GM18951 (cell line): Measurements from ENCODE around the gene PAPPA.

Source experiments
- POLR2A ChIP-seq: IDR thresholded peaks from 4 replicates; pipeline ENCODE4 v1.6.1; 2011; ENCODE audit warnings: mild to moderate bottlenecking; ENCODE audit not compliant: insufficient read length, insufficient read depth; ENCODE audit errors: extremely low read depth
- in situ Hi-C: fragments of 300-500 bp; cut with MboI; formaldehyde crosslinking; loops from one replicate; pipeline ENCODE4 v1.12.0; 2022; ENCODE audit warnings: low sequenced_read_pairs, mixed read lengths, inconsistent platforms; ENCODE audit not compliant: unreplicated experiment

PAPPA gene

GRCh38 chr9:116286297-116286696 is 132.7 kb downstream of the PAPPA start:
- in situ Hi-C loops = no loop called here
- no peak for TF ChIP-seq POLR2A

- in situ Hi-C loops = no loop called here
- TF ChIP-seq POLR2A = no peak
Observed at GRCh38 chr9:116287721-116288120, 134.1 kb downstream of the PAPPA start.

DNA sequence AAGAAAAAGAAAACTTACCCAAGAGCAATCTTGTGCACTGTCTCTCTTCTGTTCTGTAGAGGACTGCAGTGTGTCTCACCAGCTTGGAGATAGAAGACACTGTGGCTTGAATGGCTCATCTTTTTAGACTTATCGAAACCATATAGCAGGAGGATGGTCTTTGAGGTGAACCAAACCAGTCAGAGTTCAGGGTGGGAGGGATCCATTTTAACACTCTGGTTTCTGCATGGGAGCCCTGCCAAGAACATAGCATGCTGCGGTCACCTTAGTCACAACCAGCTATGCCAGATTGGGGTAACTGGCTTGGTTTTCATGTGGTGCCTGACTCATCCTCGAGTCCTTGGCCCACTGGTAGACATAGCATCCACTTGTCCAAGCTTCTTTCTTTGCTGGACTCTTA is 135.1 kb downstream of the PAPPA start:
- in situ Hi-C loops = no loop called here
- TF ChIP-seq POLR2A = no peak

DNA sequence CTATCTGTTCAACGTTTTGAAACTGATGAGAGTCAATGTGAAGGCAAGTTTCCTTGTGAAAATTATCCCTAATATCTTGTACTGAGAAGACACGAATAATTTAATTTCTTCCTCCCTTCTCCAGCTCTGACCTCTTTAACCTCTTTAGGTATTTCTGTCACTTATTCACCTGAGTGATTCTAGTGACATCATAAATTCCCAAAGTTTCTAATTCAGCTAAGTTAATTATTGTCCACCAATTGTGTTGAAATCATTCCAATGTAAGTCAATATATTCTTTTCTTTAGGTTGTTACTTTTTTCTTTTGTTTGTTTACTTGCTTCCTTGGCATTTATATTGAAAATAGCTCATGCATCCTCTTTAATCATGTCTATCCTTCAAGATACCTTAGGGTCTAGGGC is 143.8 kb downstream of the PAPPA start:
- TF ChIP-seq POLR2A = no peak
- in situ Hi-C loops = no loop called here

DNA sequence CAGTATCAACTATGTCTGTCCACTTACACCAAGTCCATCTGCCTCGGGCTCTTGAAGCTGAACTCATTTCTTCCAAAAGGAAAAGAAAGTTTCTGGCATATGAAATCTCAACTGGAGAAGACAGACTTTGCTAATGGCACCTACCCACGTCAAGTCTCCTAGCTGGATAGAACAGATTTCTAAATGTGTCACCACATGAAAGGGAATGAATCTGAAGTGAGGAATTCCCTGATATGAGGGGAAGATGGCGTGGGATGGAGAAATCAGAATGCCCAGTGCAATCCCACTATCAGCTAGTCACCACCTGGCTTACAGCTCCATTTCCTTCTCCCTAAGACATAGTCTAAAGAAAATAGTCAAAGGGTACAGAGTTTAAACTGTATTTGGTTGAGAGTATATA is 144.7 kb downstream of the PAPPA start:
- no peak for TF ChIP-seq POLR2A
- in situ Hi-C loops = no loop called here

GRCh38 chr9:116298878-116299391 is 145.3 kb downstream of the PAPPA start:
- in situ Hi-C loops = no loop called here
- TF ChIP-seq POLR2A = no peak

DNA sequence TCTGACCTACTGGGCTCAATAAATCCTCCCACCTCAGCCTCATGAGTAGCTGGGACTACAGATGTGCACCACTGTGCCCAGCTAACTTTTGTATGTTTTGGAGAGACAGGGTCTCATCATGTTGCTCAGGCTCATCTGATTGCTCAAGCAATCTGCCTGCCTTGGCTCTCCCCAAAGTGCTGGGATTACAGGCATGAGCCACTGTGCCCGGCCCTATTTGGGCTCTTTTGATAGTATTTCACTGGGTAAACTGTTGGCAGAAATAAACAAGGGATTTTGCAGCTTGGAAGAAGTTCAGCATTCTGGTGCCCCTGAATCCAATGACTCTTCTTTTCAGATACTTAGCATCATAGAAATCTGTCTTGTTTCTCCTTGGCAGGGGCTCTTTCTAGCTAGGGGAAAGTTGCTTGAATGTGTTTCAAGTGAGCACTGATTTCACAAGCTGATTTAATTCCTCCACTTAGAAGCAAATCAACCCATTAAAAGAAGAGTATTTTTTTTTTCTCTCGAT is 146.8 kb downstream of the PAPPA start:
- in situ Hi-C loops = no loop called here
- TF ChIP-seq POLR2A = no peak

DNA sequence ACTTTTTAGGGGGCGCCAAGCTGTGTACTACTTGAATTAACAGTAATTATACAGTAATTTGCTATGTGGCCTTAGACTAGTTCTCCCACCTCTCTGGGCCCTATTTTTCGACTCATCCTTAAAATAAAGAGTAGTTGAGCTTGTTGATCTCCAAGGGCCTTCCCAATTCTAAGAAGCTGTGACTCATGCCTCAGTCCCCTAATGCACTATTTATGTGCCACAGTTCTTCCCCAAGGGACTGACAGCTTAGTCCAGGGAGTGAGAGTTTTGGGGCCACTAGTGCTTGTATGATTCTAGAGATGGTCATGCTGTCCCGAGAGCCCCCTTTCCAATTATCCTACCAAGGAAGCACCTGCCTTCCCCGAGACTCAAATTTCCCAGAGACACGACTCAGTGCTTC is 149.7 kb downstream of the PAPPA start:
- TF ChIP-seq POLR2A = no peak
- in situ Hi-C loops = no loop called here

GRCh38 chr9:116303886-116304538 is 150.4 kb downstream of the PAPPA start:
- in situ Hi-C loops = no loop called here
- TF ChIP-seq POLR2A = no peak

DNA sequence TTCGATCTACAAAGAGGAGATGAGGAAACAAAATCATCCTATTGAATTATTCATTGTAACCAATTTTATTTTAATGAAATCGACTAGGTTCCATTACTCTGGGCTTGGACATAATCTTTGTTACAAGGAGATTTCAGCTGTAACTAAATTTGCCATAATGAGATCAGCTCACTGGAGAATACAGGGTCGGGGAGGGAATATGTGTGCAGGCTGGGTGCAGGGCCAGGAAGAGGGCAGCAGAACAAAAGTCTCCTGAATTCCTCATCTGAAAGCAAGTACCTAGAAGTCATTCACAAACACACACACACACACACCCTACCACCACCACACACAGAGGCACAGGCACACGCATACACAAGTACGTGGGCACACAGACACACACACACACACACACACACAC is 151.2 kb downstream of the PAPPA start:
- in situ Hi-C loops = no loop called here
- TF ChIP-seq POLR2A = no peak

GRCh38 chr9:116308076-116308475 is 154.5 kb downstream of the PAPPA start:
- TF ChIP-seq POLR2A = no peak
- in situ Hi-C loops = no loop called here

GRCh38 chr9:116309900-116310611 is 156.5 kb downstream of the PAPPA start:
- TF ChIP-seq POLR2A = no peak
- in situ Hi-C loops = no loop called here

- in situ Hi-C loops = no loop called here
- TF ChIP-seq POLR2A = no peak
Observed at GRCh38 chr9:116312221-116312620, 158.6 kb downstream of the PAPPA start.

DNA sequence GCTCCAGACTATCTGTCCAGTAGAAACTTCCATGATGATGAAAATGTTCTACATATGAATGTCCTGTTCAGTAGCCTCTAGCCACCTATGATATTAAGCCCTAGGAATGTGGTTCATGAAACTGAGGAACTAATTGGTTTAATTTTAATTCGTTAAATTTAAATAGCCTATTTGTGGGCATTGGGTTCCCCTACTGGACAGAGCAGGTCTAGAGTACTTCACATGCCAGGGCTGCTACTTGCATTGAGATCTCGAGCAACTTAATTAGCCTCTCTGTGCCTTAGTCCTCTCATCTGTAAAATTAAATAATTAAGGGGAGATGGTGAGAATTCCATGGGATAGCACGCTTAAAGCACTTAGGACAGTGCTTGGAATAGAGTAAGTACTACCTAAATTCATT is 160.0 kb downstream of the PAPPA start:
- in situ Hi-C loops = no loop called here
- no peak for TF ChIP-seq POLR2A

- no peak for TF ChIP-seq POLR2A
- in situ Hi-C loops = no loop called here
Observed at GRCh38 chr9:116316246-116316645, 162.7 kb downstream of the PAPPA start.

- no peak for TF ChIP-seq POLR2A
- in situ Hi-C loops = no loop called here
Observed at GRCh38 chr9:116317503-116317902, 163.9 kb downstream of the PAPPA start.
